ENCODE data around the gene CRABP2. TPM values are rescaled to one million over a fixed set of nuclear protein-coding genes. Genes with fewer than 3 reads are reported as not detected.

Gene CRABP2
- total RNA-seq, 1 donor from 2014 or later: 1.0 TPM

GRCh38 chr1:156664767-156665411 is 40.5 kb downstream of the CRABP2 start:
- peaks cover 22% of the 10 kb centered on the region for H3K4me1 Mint-ChIP-seq (ENCODE audit: low read depth)
- no peaks in the 10 kb centered on the region for H3K9me3 Mint-ChIP-seq
- no peak overlapping the region for H3K4me3 Mint-ChIP-seq (ENCODE audit: low read depth)
- intact Hi-C loops (cut with micrococcal nuclease): no loop called here
- H3K27ac Mint-ChIP-seq: no peak overlapping the region
- peaks cover 11% of the 10 kb centered on the region for H3K27me3 Mint-ChIP-seq (ENCODE audit: low read depth)
- DNase-seq (ENCODE audit: low spot score): no peak
- H3K36me3 Mint-ChIP-seq (ENCODE audit: low read depth): no peaks in the 10 kb centered on the region

GRCh38 chr1:156664046-156664766 is 41.2 kb downstream of the CRABP2 start:
- peaks cover 8% of the 10 kb centered on the region for H3K27me3 Mint-ChIP-seq (ENCODE audit: low read depth)
- no peak for DNase-seq (ENCODE audit: low spot score)
- peaks cover 29% of the 10 kb centered on the region for H3K4me1 Mint-ChIP-seq (ENCODE audit: low read depth)
- no peaks in the 10 kb centered on the region for H3K36me3 Mint-ChIP-seq (ENCODE audit: low read depth)
- H3K9me3 Mint-ChIP-seq: no peaks in the 10 kb centered on the region
- no peak overlapping the region for H3K4me3 Mint-ChIP-seq (ENCODE audit: low read depth)
- no peak overlapping the region for H3K27ac Mint-ChIP-seq
- intact Hi-C loops (cut with micrococcal nuclease): no loop called here

GRCh38 chr1:156663178-156663577 is 42.2 kb downstream of the CRABP2 start:
- Mint-ChIP-seq H3K9me3 (no peaks in the 10 kb centered on the region), H3K36me3 (ENCODE audit: low read depth) (no peaks in the 10 kb centered on the region), H3K4me1 (ENCODE audit: low read depth) (peaks cover 31% of the 10 kb centered on the region), H3K27ac (no peak overlapping the region), H3K4me3 (ENCODE audit: low read depth) (no peak overlapping the region), H3K27me3 (ENCODE audit: low read depth) (peaks cover 8% of the 10 kb centered on the region)
- DNase-seq (ENCODE audit: low spot score): no peak
- intact Hi-C loops (cut with micrococcal nuclease): no loop called here

GRCh38 chr1:156662800-156663055 is 42.7 kb downstream of the CRABP2 start:
- Mint-ChIP-seq H3K27me3 (ENCODE audit: low read depth) (peaks cover 11% of the 10 kb centered on the region), H3K27ac (no peak overlapping the region), H3K9me3 (no peaks in the 10 kb centered on the region), H3K4me3 (ENCODE audit: low read depth) (no peak overlapping the region), H3K4me1 (ENCODE audit: low read depth) (peaks cover 34% of the 10 kb centered on the region), H3K36me3 (ENCODE audit: low read depth) (no peaks in the 10 kb centered on the region)
- no peak for DNase-seq (ENCODE audit: low spot score)
- intact Hi-C loops (cut with micrococcal nuclease): no loop called here

- peaks cover 15% of the 10 kb centered on the region for H3K27me3 Mint-ChIP-seq (ENCODE audit: low read depth)
- intact Hi-C loops (cut with micrococcal nuclease): no loop called here
- no peak overlapping the region for H3K4me3 Mint-ChIP-seq (ENCODE audit: low read depth)
- H3K9me3 Mint-ChIP-seq: no peaks in the 10 kb centered on the region
- no peak for DNase-seq (ENCODE audit: low spot score)
- H3K4me1 Mint-ChIP-seq (ENCODE audit: low read depth): peaks cover 40% of the 10 kb centered on the region
- no peaks in the 10 kb centered on the region for H3K36me3 Mint-ChIP-seq (ENCODE audit: low read depth)
- H3K27ac Mint-ChIP-seq: peak overlapping the region; percentile 97
Observed at GRCh38 chr1:156662005-156662799, 43.2 kb downstream of the CRABP2 start.

GRCh38 chr1:156660752-156661112 is 44.7 kb downstream of the CRABP2 start:
- no peaks in the 10 kb centered on the region for H3K36me3 Mint-ChIP-seq (ENCODE audit: low read depth)
- H3K9me3 Mint-ChIP-seq: no peaks in the 10 kb centered on the region
- peak overlapping the region; percentile 97 for H3K27ac Mint-ChIP-seq
- peaks cover 25% of the 10 kb centered on the region for H3K27me3 Mint-ChIP-seq (ENCODE audit: low read depth)
- H3K4me3 Mint-ChIP-seq (ENCODE audit: low read depth): peak overlapping the region; percentile 90
- H3K4me1 Mint-ChIP-seq (ENCODE audit: low read depth): peaks cover 42% of the 10 kb centered on the region
- no peak for DNase-seq (ENCODE audit: low spot score)
- intact Hi-C loops (cut with micrococcal nuclease): loop anchor here (1.0 to 2.0 kb wide), 3 partner anchors 18 to 66 kb away; partner anchors contain the start of gene CRABP2

GRCh38 chr1:156659988-156660751 is 45.2 kb downstream of the CRABP2 start:
- peaks cover 26% of the 10 kb centered on the region for H3K27me3 Mint-ChIP-seq (ENCODE audit: low read depth)
- intact Hi-C loops (cut with micrococcal nuclease): loop anchor here (1.0 to 2.0 kb wide), 3 partner anchors 18 to 67 kb away; partner anchors contain the start of gene CRABP2
- peak overlapping the region; percentile 97 for H3K27ac Mint-ChIP-seq
- DNase-seq (ENCODE audit: low spot score): peak; percentile 89
- H3K9me3 Mint-ChIP-seq: no peaks in the 10 kb centered on the region
- no peaks in the 10 kb centered on the region for H3K36me3 Mint-ChIP-seq (ENCODE audit: low read depth)
- H3K4me1 Mint-ChIP-seq (ENCODE audit: low read depth): peaks cover 41% of the 10 kb centered on the region
- H3K4me3 Mint-ChIP-seq (ENCODE audit: low read depth): peak overlapping the region; percentile 90

- Mint-ChIP-seq H3K27me3 (ENCODE audit: low read depth) (peaks cover 28% of the 10 kb centered on the region), H3K4me1 (ENCODE audit: low read depth) (peaks cover 41% of the 10 kb centered on the region)
Observed at GRCh38 chr1:156659661-156659987, 45.8 kb downstream of the CRABP2 start.

DNA sequence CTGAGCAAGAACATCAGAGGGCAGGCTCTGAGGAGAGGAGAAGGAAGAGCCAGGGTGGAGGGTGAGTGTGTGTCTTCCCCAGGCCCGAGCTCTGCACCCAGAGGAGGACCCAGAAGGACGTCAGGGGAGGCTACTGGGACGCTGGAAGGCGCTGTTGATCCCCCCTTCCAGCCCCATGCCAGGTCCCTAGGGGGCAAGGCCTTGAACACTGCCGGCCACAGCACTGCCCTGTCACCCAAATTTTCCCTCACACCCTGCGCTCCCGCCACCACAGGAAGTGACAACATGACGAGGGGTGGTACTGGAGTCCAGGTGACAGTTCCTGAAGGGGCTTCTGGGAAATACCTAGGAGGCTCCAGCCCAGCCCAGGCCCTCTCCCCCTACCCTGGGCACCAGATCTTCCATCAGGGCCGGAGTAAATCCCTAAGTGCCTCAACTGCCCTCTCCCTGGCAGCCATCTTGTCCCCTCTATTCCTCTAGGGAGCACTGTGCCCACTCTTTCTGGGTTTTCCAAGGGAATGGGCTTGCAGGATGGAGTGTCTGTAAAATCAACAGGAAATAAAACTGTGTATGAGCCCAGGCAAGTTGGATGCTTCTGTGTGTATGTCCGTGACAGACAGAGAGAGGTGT is 46.3 kb downstream of the CRABP2 start:
- H3K27me3 Mint-ChIP-seq (ENCODE audit: low read depth): peaks cover 31% of the 10 kb centered on the region
- peaks cover 41% of the 10 kb centered on the region for H3K4me1 Mint-ChIP-seq (ENCODE audit: low read depth)
- no peaks in the 10 kb centered on the region for H3K36me3 Mint-ChIP-seq (ENCODE audit: low read depth)
- H3K4me3 Mint-ChIP-seq (ENCODE audit: low read depth): peak overlapping the region; percentile 90
- DNase-seq (ENCODE audit: low spot score): no peak
- H3K27ac Mint-ChIP-seq: peak overlapping the region; percentile 67
- intact Hi-C loops (cut with micrococcal nuclease): no loop called here
- H3K9me3 Mint-ChIP-seq: no peaks in the 10 kb centered on the region

More at GRCh38 chr1:156659661-156659987, 45.8 kb downstream of the CRABP2 start:
- Mint-ChIP-seq H3K9me3 (no peaks in the 10 kb centered on the region), H3K36me3 (ENCODE audit: low read depth) (no peaks in the 10 kb centered on the region), H3K4me3 (ENCODE audit: low read depth) (peak overlapping the region; percentile 90), H3K27ac (peak overlapping the region; percentile 67)
- no peak for DNase-seq (ENCODE audit: low spot score)
- intact Hi-C loops (cut with micrococcal nuclease): no loop called here

DNA sequence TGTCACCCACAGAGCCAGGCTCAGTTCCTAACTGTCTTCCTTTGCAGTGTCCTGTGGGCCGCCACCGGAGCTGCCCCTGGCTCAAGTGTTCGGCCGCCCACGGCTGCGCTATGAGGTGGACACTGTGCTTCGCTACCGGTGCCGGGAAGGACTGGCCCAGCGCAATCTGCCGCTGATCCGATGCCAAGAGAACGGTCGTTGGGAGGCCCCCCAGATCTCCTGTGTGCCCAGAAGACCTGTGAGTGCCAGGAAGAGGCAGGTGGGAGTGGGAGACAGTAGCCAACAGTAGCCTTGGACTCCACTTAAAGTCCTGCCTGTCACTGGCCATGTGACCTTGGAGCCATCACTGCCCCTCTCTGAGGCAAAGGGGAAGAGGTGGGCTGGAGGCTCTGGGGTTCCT is 46.9 kb downstream of the CRABP2 start:
- Mint-ChIP-seq H3K4me1 (ENCODE audit: low read depth) (peaks cover 41% of the 10 kb centered on the region), H3K27ac (no peak overlapping the region)

DNA sequence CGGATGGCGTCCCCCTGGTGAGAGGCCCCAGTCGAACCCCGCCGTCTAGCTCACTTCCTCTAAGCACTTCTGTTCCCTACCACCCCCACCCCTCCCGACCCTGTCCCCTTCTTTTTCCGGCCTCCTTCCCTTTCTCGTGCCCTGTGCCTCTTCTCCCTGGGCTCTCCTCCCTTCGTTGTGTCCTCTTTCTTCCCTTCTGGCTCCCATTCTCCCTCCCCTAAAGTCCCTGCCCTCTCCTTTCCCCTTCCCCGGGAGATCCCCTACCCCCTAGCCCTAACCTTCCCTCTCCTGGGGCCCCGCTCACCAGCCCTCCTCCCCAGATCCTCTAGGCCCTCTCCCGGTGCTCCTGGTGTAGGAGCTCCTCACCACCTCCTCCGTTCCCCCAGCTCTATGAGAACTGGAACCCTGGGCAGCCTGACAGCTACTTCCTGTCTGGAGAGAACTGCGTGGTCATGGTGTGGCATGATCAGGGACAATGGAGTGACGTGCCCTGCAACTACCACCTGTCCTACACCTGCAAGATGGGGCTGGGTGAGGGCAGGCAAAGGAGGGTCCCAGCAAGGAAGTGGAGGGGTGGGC is 47.6 kb downstream of the CRABP2 start:
- intact Hi-C loops (cut with micrococcal nuclease): loop anchor here (1.0 kb wide), 1 partner anchor 32 kb away; no protein-coding TSS in a partner anchor
- Mint-ChIP-seq H3K27ac (peak overlapping the region; percentile 2), H3K4me3 (ENCODE audit: low read depth) (peak overlapping the region; percentile 23), H3K4me1 (ENCODE audit: low read depth) (peaks cover 40% of the 10 kb centered on the region), H3K27me3 (ENCODE audit: low read depth) (peaks cover 35% of the 10 kb centered on the region), H3K9me3 (no peaks in the 10 kb centered on the region), H3K36me3 (ENCODE audit: low read depth) (no peaks in the 10 kb centered on the region)
- no peak for DNase-seq (ENCODE audit: low spot score)

More for the DNA sequence above, 46.9 kb downstream of the CRABP2 start:
- H3K27me3 Mint-ChIP-seq (ENCODE audit: low read depth): peaks cover 32% of the 10 kb centered on the region
- no peaks in the 10 kb centered on the region for H3K9me3 Mint-ChIP-seq
- DNase-seq (ENCODE audit: low spot score): no peak
- no peak overlapping the region for H3K4me3 Mint-ChIP-seq (ENCODE audit: low read depth)
- intact Hi-C loops (cut with micrococcal nuclease): no loop called here
- H3K36me3 Mint-ChIP-seq (ENCODE audit: low read depth): no peaks in the 10 kb centered on the region
